ENCODE results near the gene MAPK8IP3. TPM values are rescaled to one million over a fixed set of nuclear protein-coding genes. Genes with fewer than 3 reads are reported as not detected.
A peak's percentile ranks its signal among the peaks of the same experiment; 100 is the strongest.

MAPK8IP3 gene
- 32.6 and 46.9 TPM in 2 replicates for total RNA-seq

- DNase-seq (ENCODE audit: low read depth), result no peak
- Histone ChIP-seq H3K4me3 (ENCODE audit: low read depth, low read length) (peak within 1 kb of the TSS; percentile 74), H3K27me3 (ENCODE audit: control insufficient read depth, insufficient read depth, low read length) (no peaks in the 10 kb centered on the region), H3K36me3 (ENCODE audit: control insufficient read depth, insufficient read depth, low read length) (no peaks in the 10 kb centered on the region)
- TF ChIP-seq CTCF (IDR thresholded peaks at IDR 0.05; ENCODE audit: insufficient read depth, low read length, poor library complexity, severe bottlenecking), result peak; percentile 20
Measured at GRCh38 chr16:1705688-1706385, at the start of gene MAPK8IP3. TSS of gene MAPK8IP3 (plus strand) at chr16:1706195. CDS start at chr16:1706340, 145 bp downstream.

GRCh38 chr16:1656808-1657617, 49.0 kb upstream of the MAPK8IP3 start:
- no peak for DNase-seq (ENCODE audit: low read depth)
- TF ChIP-seq CTCF (IDR thresholded peaks at IDR 0.05; ENCODE audit: insufficient read depth, low read length, poor library complexity, severe bottlenecking), result no peak
- no peak overlapping the region for H3K4me3 ChIP-seq (ENCODE audit: low read depth, low read length)
- H3K27me3 ChIP-seq (ENCODE audit: control insufficient read depth, insufficient read depth, low read length), result no peaks in the 10 kb centered on the region
- H3K36me3 ChIP-seq (ENCODE audit: control insufficient read depth, insufficient read depth, low read length), result peaks cover 4% of the 10 kb centered on the region

GRCh38 chr16:1657841-1658240, 48.2 kb upstream of the MAPK8IP3 start:
- TF ChIP-seq CTCF (IDR thresholded peaks at IDR 0.05; ENCODE audit: insufficient read depth, low read length, poor library complexity, severe bottlenecking), result no peak
- no peaks in the 10 kb centered on the region for H3K27me3 ChIP-seq (ENCODE audit: control insufficient read depth, insufficient read depth, low read length)
- no peak overlapping the region for H3K4me3 ChIP-seq (ENCODE audit: low read depth, low read length)
- no peak for DNase-seq (ENCODE audit: low read depth)
- H3K36me3 ChIP-seq (ENCODE audit: control insufficient read depth, insufficient read depth, low read length), result peaks cover 4% of the 10 kb centered on the region

GRCh38 chr16:1659031-1659430, 47.0 kb upstream of the MAPK8IP3 start:
- peaks cover 2% of the 10 kb centered on the region for H3K36me3 ChIP-seq (ENCODE audit: control insufficient read depth, insufficient read depth, low read length)
- no peak for DNase-seq (ENCODE audit: low read depth)
- no peaks in the 10 kb centered on the region for H3K27me3 ChIP-seq (ENCODE audit: control insufficient read depth, insufficient read depth, low read length)
- no peak for TF ChIP-seq CTCF (IDR thresholded peaks at IDR 0.05; ENCODE audit: insufficient read depth, low read length, poor library complexity, severe bottlenecking)
- H3K4me3 ChIP-seq (ENCODE audit: low read depth, low read length), result no peak overlapping the region

- H3K27me3 ChIP-seq (ENCODE audit: control insufficient read depth, insufficient read depth, low read length), result no peaks in the 10 kb centered on the region
- no peak for TF ChIP-seq CTCF (IDR thresholded peaks at IDR 0.05; ENCODE audit: insufficient read depth, low read length, poor library complexity, severe bottlenecking)
- DNase-seq (ENCODE audit: low read depth), result no peak
- H3K36me3 ChIP-seq (ENCODE audit: control insufficient read depth, insufficient read depth, low read length), result no peaks in the 10 kb centered on the region
- no peak overlapping the region for H3K4me3 ChIP-seq (ENCODE audit: low read depth, low read length)
Measured at GRCh38 chr16:1661826-1662225, 44.2 kb upstream of the MAPK8IP3 start.
